Nephron progenitor cell (in vitro differentiated cells): ENCODE measurements around the gene OR2S2.

ENCODE experiments used
- DNase-seq: peaks from one replicate; pipeline ENCODE4 v3.0.0; 2021
- H3K27ac Mint-ChIP-seq: 2 replicates; pipeline ENCODE4 v1.8.0; 2021; ENCODE audit warnings: mild to moderate bottlenecking, moderate library complexity, mixed read lengths
- H3K27me3 Mint-ChIP-seq: 2 replicates; pipeline ENCODE4 v1.8.0; 2021; ENCODE audit warnings: mild to moderate bottlenecking, low read depth, mixed read lengths; ENCODE audit not compliant: poor library complexity
- H3K36me3 Mint-ChIP-seq: 2 replicates; pipeline ENCODE4 v1.8.0; 2021; ENCODE audit warnings: low read depth, mixed read lengths
- H3K4me1 Mint-ChIP-seq: 2 replicates; pipeline ENCODE4 v1.8.0; 2021; ENCODE audit warnings: mixed read lengths
- H3K4me3 Mint-ChIP-seq: 2 replicates; pipeline ENCODE4 v1.8.0; 2021; ENCODE audit warnings: mild to moderate bottlenecking, moderate library complexity, mixed read lengths
- H3K9me3 Mint-ChIP-seq: 2 replicates; pipeline ENCODE4 v1.8.0; 2021; ENCODE audit warnings: mild to moderate bottlenecking, moderate library complexity, mixed read lengths
- CTCF ChIP-seq: fragments of 200-600 bp; sonication (generic); IDR thresholded peaks from 2 replicates; pipeline ENCODE4 v1.5.0; 2021; ENCODE audit warnings: antibody characterized with exemption

Gene OR2S2

GRCh38 chr9:35981699-35982098, 23.7 kb upstream of the OR2S2 start:
- DNase-seq, result peak; percentile 12
- peaks cover 11% of the 10 kb centered on the region for H3K4me1 Mint-ChIP-seq
- no peak overlapping the region for H3K4me3 Mint-ChIP-seq
- peaks cover 5% of the 10 kb centered on the region for H3K9me3 Mint-ChIP-seq
- H3K27ac Mint-ChIP-seq, result no peak overlapping the region
- no peaks in the 10 kb centered on the region for H3K36me3 Mint-ChIP-seq
- H3K27me3 Mint-ChIP-seq, result peaks cover 11% of the 10 kb centered on the region
- no peak for TF ChIP-seq CTCF

GRCh38 chr9:35980289-35981011, 22.5 kb upstream of the OR2S2 start:
- no peak for TF ChIP-seq CTCF
- Mint-ChIP-seq H3K36me3 (no peaks in the 10 kb centered on the region), H3K27me3 (peaks cover 15% of the 10 kb centered on the region), H3K9me3 (peaks cover 14% of the 10 kb centered on the region), H3K27ac (no peak overlapping the region), H3K4me3 (no peak overlapping the region), H3K4me1 (peaks cover 11% of the 10 kb centered on the region)
- no peak for DNase-seq

GRCh38 chr9:35978792-35979191, 20.8 kb upstream of the OR2S2 start:
- Mint-ChIP-seq H3K27me3 (peaks cover 15% of the 10 kb centered on the region), H3K4me1 (peaks cover 11% of the 10 kb centered on the region), H3K36me3 (no peaks in the 10 kb centered on the region), H3K4me3 (no peak overlapping the region), H3K27ac (no peak overlapping the region), H3K9me3 (peaks cover 30% of the 10 kb centered on the region)
- no peak for DNase-seq
- TF ChIP-seq CTCF, result no peak

DNA sequence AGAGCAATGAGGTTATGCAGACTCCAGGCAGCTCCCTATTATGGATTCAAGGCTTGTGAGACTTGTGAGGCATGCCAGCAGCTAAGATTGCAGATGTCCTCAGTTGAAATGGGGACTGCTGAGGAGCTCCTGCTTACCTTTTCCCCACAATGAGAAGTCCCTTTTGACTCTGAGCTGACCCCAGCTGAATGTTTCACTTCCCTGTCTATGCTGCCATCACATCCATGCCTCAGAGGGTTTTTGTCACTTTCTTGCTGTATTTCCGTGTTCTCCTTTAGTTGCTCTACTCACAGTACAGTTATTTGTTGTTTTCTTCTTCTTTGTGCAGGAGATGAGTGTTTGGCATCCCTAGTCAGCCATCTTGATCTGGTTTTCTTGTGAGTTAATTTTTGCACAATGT, 18.8 kb upstream of the OR2S2 start:
- Mint-ChIP-seq H3K27me3 (peaks cover 36% of the 10 kb centered on the region), H3K9me3 (peaks cover 33% of the 10 kb centered on the region)

DNA sequence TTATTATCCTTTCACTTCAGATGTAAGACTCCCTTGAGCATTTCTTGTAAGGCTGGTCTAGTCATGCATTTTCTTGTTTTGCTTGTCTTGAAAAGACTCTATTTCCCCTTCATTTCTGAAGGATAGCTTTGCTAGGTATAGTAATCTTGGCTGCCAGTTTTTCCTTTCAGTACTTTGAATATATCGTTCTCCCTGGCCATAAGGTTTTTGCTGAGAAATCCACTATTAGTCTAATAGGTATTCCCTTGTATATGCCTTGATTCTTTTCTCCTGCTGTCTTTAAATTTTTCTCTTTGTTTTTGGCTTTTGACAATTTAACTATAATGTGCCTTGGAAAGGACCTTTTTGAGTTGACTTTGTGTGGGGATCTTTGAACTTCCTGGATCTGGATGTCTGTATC, 16.8 kb upstream of the OR2S2 start:
- Mint-ChIP-seq H3K4me3 (no peak overlapping the region), H3K36me3 (no peaks in the 10 kb centered on the region), H3K27me3 (peaks cover 48% of the 10 kb centered on the region), H3K27ac (no peak overlapping the region), H3K4me1 (peaks cover 4% of the 10 kb centered on the region), H3K9me3 (peaks cover 39% of the 10 kb centered on the region)
- DNase-seq, result no peak
- TF ChIP-seq CTCF, result no peak

More for the DNA sequence above, 18.8 kb upstream of the OR2S2 start:
- no peaks in the 10 kb centered on the region for H3K36me3 Mint-ChIP-seq
- TF ChIP-seq CTCF, result no peak
- H3K4me3 Mint-ChIP-seq, result no peak overlapping the region
- no peak for DNase-seq
- H3K27ac Mint-ChIP-seq, result no peak overlapping the region
- peaks cover 10% of the 10 kb centered on the region for H3K4me1 Mint-ChIP-seq

DNA sequence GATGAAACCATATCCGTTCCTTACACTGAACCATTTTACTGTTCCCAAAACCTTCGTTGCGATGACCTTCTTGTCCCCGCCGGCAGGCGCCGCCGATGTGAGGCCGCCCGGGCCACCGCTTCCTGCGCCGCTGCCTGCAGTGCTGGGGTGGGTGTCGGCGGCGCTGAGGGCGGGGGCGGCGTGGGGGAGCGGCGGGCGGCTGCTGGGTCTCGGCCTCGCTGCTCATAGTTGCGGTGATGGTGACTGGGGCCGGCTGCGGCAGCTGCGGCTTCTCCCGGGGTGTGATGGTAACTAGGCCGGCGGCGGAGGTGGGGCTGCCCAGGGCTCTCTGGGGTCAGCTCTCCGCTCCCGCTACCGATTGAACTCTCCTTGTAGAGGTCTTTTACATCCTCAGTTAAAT, 14.1 kb upstream of the OR2S2 start:
- Mint-ChIP-seq H3K36me3 (no peaks in the 10 kb centered on the region), H3K4me3 (peak overlapping the region; percentile 41), H3K27ac (no peak overlapping the region), H3K9me3 (peaks cover 38% of the 10 kb centered on the region), H3K27me3 (peaks cover 65% of the 10 kb centered on the region), H3K4me1 (peaks cover 4% of the 10 kb centered on the region)
- DNase-seq, result peak; percentile 67
- TF ChIP-seq CTCF, result no peak
